Activated CD4-positive, alpha-beta T cell treated with anti-CD3 and anti-CD28 coated beads for 48 hours (primary cell): ENCODE data around the gene DOCK4.
"Not testable (repeated sequence)": the region's sequence is repeated elsewhere in the genome, so short reads cannot be mapped to it uniquely, and the experiment has no call there.

ENCODE experiments used
- DNase-seq: peaks from one replicate; pipeline ENCODE4 v3.0.0-alpha.2; 2020

The DOCK4 gene, protein sequence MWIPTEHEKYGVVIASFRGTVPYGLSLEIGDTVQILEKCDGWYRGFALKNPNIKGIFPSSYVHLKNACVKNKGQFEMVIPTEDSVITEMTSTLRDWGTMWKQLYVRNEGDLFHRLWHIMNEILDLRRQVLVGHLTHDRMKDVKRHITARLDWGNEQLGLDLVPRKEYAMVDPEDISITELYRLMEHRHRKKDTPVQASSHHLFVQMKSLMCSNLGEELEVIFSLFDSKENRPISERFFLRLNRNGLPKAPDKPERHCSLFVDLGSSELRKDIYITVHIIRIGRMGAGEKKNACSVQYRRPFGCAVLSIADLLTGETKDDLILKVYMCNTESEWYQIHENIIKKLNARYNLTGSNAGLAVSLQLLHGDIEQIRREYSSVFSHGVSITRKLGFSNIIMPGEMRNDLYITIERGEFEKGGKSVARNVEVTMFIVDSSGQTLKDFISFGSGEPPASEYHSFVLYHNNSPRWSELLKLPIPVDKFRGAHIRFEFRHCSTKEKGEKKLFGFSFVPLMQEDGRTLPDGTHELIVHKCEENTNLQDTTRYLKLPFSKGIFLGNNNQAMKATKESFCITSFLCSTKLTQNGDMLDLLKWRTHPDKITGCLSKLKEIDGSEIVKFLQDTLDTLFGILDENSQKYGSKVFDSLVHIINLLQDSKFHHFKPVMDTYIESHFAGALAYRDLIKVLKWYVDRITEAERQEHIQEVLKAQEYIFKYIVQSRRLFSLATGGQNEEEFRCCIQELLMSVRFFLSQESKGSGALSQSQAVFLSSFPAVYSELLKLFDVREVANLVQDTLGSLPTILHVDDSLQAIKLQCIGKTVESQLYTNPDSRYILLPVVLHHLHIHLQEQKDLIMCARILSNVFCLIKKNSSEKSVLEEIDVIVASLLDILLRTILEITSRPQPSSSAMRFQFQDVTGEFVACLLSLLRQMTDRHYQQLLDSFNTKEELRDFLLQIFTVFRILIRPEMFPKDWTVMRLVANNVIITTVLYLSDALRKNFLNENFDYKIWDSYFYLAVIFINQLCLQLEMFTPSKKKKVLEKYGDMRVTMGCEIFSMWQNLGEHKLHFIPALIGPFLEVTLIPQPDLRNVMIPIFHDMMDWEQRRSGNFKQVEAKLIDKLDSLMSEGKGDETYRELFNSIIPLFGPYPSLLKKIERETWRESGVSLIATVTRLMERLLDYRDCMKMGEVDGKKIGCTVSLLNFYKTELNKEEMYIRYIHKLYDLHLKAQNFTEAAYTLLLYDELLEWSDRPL (N-terminal part only)

DNA sequence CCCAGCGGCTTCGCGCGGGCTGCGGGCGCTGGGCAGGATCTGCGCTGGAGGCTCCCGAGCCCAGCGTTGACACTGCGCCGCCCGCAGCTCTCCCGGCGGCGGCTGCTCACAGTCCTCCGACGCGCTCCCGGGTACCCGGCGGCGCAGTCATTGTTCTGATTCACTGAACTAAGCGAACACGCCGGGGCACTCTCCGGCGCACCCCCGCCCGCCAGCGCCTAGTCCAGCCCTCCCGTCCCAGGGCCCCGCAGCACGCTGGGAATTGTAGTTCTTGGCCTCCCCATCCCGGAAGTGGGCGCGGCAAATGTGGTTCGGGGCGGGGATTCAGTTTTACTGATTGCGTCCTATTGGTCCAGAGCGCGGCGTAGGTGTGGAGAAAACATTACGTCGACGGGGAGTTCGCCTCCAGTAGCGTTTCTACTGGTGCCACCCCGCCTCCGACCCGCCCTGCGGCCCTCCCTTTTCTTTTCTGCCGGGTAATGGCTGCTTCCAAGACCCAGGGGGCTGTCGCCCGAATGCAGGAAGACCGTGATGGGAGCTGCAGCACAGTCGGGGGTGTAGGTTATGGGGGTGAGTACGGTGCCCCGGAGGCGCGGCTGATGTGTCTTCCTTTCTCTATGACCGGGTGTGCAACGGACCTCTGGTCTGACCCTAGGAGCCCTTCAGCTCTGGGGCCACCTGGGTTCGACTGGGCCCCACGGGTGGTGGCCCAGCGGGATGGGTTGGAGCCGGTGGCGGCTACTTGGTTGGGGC, at the start of gene DOCK4, which contains the start of gene ZNF277:
Gene DOCK4 (minus strand): TSS at position 162 of the 753 bp plus-strand sequence. CDS start 261 bp downstream, outside the sequence.
Gene ZNF277 (plus strand): TSS at position 458 of the 753 bp plus-strand sequence. CDS start 22 bp downstream, at position 480.
- DNase-seq: peak; percentile 100

- DNase-seq: no peak
Observed at GRCh38 chr7:112255388-112255720, 49.2 kb upstream of the DOCK4 start.

DNA sequence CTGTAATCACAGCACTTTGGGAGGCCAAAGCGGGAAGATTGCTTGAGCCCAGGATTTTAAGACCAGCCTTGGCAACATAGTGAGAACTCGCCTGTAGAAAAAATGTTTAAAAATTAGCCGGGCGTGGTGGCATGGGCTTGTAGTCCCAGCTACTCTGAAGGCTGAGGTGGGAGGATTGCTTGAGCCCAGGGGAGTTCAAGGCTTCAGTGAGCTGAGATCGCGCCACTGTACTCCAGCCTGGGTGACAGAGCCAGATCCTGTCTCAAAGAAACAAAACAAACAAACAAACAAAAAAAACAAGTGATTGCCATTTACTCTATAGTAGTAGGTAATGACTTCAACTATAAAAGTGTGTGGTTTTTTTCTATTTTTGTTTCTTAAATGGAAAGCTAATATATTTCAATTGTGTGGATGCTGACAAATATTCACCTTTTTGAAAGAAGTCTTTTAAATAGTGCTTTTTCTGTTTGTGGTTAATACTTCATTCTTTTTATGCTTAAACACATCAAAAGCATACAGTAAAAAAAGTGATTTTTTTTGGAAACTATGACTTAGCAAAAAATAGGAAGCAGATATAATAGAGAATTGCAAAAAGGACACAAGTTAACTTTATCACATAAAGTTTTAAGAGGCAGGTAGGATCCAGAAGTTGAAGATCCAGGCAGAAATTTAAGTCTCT, 48.6 kb upstream of the DOCK4 start:
- no peak for DNase-seq

- no peak for DNase-seq
Observed at GRCh38 chr7:112254156-112254555, 48.0 kb upstream of the DOCK4 start.

DNA sequence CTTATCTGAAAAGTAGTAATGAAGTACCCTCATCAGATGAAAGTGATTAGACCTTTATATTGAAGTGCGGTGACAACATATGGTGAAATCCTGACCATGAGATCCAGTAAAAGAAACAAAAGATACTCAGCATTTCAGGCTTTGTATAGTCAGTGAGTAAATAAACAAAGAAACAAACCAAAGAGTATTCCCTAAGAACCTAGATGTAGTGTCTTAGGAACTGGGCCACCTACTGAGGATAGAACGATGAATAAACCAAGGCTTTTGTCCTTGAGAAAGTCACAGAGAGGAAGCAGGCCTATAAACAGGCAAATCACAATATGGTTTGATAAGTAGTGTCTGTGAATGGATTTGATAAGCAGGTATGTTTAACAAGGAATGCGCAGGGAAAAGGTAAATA, 46.5 kb upstream of the DOCK4 start:
- no peak for DNase-seq

DNA sequence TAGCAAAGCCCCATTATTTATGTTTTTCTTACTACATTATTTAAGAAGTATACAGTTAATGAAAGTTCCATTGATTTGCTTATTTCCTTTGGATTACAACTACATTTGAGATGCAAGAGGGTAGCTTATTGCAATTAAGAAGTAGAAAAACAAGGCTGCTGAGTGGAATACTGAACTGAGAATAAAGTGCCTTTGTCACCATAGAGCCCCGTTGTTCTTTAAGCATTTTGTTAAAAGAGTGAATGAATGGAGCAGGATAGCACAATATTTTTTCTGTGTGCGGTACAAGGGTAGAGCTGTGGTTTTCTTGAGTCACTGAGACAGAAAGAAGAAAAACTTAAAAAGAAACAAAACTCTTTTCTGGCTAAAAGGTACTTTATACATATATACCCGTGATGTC, 45.9 kb upstream of the DOCK4 start:
- no peak for DNase-seq

GRCh38 chr7:112249967-112250366, 43.8 kb upstream of the DOCK4 start:
- DNase-seq: not testable (repeated sequence)

GRCh38 chr7:112248598-112248997, 42.4 kb upstream of the DOCK4 start:
- DNase-seq: no peak

DNA sequence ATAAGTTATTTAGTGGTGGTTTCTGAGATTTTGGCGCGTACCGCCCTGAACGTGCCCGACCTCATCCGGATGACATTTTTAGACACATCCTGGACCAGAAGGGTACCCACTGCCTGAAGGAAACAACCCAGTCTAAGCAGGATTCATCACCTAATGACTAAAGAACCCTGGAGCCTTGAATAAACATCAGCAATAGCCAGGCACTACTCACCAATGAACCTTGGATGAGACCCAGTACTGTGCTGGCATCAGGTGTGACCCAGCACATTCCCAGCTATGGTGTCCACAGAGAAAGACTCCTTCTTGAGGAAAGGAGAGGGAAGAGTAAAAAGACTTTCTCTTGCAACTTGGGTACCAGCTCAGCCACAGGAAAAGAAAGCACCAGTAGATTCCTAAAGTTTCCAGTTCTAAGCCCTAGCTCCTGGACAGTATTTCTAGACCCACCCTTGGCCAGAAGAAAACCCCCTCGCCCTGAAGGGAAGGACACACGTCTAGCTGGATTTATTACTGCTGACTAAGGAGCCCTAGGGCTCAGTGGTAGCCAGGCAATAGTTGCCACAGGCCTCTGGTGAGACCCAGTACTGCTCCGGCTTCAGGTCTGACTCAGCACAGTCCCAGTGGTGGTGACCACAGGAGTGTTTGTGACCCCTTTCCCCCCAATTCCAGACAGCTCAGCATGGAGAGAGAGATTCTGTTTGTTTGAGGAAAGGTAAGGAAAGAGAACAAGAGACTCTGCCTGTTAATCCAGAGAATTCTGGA, 32.8 kb upstream of the DOCK4 start:
- DNase-seq: no peak

DNA sequence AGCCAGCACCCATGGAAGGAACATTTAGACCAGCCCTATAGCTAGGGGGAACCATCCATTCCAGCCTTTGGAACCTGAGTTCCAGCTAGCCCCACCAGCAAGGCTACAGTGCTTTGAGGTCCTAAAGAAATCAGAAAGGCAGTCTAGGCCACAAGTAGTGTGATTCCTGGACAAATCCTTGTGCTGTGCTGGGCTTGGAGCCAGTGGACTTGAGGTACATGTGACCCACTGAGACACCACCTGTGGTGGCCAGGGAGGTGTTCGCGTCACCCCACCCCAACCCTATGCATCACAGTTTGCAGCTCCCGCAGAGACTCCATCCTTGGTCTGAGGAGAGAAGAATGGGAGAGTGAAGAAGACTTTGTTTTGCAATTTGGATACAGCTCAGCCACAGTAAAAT, 32.1 kb upstream of the DOCK4 start:
- no peak for DNase-seq

DNA sequence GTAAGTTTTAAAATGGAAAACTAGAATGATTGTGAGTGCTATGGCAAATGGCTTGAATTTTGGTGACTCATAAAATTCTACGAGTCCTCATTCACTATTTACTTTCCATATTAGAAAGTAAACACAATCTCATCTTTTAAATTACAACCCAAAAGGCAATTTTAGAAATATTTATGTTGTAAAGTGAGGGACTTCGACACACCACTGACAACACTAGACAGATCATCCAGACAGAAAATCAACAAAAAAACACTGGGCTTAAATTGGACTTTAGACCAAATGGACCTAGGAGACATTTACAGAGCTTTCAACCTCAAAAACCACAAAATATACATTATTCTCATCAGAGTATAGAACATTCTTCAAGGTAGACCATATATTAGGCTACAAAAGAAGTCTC, 30.4 kb upstream of the DOCK4 start:
- DNase-seq: no peak

DNA sequence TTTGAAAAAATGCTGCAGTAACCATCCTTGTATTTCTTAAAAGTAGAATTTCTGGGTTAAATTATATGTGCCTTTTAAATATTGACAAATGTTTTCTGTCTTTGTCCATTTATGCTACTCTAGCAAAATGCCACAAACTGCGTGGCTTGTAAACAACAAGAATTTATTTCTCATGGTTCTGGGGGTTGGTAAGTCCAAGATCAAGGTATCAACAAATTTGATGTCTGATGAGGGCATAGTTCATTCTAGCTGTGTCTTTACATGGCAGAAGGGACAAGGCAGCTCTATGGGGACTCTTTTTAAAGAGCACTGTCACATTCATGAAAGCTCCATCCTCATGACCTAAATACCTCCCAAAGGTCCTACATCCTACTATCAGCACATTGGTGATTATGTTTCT, 27.9 kb upstream of the DOCK4 start:
- DNase-seq: no peak

- no peak for DNase-seq
Observed at GRCh38 chr7:112233048-112233697, 27.0 kb upstream of the DOCK4 start.

DNA sequence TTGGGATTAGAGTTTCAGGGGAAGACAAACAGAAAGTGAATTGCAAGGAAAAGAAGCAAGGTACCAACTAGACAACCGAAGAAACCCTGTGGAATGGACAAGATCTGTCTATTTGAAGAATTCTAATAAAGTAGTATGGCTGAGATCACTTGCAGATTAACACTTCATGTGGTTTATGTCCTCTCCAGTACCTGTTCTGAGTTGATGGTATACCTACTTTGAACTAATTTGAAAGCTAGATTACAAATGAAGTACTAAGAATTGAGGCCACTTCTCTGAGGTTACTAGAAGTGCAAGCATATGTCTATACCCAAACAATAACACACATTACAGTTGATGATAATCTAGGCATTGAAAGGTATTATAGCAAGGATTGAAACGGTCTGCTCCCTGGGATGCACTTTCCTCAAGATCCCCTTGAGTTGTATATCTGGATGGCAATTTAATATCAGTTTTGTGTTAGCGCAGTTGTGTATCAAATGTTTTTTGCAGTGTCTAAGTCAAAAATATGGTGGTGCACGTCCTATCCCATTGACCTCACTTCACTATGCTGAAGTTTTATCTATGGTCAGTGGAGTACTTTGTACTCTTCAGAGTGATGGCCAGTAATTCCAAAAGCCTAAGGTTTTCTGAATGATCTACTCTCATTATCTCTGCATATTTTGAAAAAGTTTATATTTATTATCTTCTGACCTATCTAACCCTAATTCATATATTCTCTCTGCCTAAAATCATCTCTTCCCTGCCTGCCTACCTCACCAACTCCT, 26.2 kb upstream of the DOCK4 start:
- no peak for DNase-seq

DNA sequence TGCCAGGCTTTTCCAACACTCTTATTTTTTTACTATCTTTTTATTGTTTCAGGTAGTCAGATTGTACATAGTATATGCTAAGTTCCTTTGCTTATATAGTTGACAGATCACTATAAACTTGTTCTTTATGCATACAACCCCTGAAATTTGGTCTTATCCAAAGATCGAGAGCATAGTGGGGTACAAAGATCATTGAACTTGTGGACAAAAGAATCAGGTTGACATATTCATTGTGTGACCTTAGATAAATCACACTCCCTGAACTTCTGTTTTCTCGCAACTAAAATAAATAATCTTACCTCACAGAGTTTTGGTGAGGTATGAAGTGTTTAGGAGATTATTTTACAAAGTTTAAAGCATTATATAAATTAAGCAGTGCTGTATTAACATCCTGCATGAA, 22.4 kb upstream of the DOCK4 start:
- no peak for DNase-seq

GRCh38 chr7:112226701-112227276, 20.6 kb upstream of the DOCK4 start:
- no peak for DNase-seq

DNA sequence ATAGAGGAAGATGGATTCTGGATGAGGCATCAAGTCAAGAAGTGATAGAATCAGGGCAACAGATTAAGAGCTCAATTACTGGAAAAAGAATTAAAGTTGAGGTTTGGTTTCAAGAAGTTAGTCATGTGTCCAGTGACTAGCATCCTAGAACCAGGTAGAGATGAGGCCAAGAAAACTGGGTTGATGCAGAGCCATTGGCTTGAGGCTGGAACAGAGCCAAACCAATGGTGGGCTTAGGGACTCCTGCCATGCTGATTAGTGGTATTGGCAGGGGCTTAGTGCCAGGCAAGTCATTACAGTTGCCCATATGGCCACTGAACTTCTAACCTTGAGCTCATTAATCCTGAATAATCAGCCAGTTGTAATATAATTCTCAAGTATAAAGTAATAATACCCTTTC, 18.8 kb upstream of the DOCK4 start:
- DNase-seq: no peak

- DNase-seq: no peak
Observed at GRCh38 chr7:112224186-112224585, 18.0 kb upstream of the DOCK4 start.

DNA sequence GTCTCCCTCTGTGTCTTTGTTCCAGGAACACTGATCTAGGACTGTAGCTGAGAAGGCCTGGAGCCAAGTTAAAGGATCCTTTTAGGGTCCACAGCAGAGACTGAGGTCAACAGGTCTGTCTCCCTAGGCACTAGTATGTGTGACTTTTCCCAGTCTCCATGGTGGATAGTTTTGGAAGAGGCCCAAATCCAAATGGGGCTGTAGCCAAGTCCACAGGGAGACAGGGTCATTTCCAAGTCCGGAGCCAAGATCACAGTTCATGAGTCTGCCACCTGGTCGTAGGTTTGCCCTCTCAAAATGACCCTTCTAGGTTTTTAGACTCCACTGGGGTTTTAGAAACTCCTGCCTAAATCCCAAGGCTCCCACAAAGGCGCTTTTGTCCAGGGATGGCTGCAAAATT, 17.1 kb upstream of the DOCK4 start:
- no peak for DNase-seq
